A673 (cell line): ENCODE results near the gene RHOT1. TPM values are rescaled to one million over a fixed set of nuclear protein-coding genes. Genes with fewer than 3 reads are reported as not detected.

Experiments
- BruUV-seq: library from RNA; stranded (reverse); fragments of 400-500 nt; replicated peaks from 2 replicates; lab custom pipeline; 2021; lab: Mats Ljungman, UMichigan
- CTCF ChIA-PET: fragments of 300-600 bp; sonication (Branson Sonifier 250); formaldehyde crosslinking; loops from one replicate; lab custom pipeline; 2022; ENCODE audit warnings: antibody characterized with exemption; lab: Charles Lee
- POLR2A ChIA-PET: fragments of 300-600 bp; sonication (Branson Sonifier 250); formaldehyde crosslinking; loops from one replicate; lab custom pipeline; 2022; ENCODE audit warnings: antibody characterized with exemption; ENCODE audit not compliant: low non-redundant PET; lab: Charles Lee
- DNase-seq: peaks from one replicate; pipeline ENCODE4 v3.0.0-alpha.2; 2015; ENCODE audit warnings: low spot score
- H3K27ac ChIP-seq: fragments of 200-600 bp; sonication (generic); 2 replicates; pipeline ENCODE4 v1.5.1; 2016; ENCODE audit warnings: mixed run types, low read depth, mild to moderate bottlenecking, mixed read lengths, antibody characterized with exemption, low read length; ENCODE audit not compliant: poor library complexity, severe bottlenecking
- H3K27me3 ChIP-seq: fragments of 200-600 bp; sonication (generic); replicated peaks from 2 replicates; pipeline ENCODE4 v1.6.1; 2017; ENCODE audit warnings: mixed run types, low read depth, mild to moderate bottlenecking, mixed read lengths, antibody characterized with exemption, low read length; ENCODE audit not compliant: insufficient read depth, poor library complexity
- H3K36me3 ChIP-seq: fragments of 200-600 bp; sonication (generic); 2 replicates; pipeline ENCODE4 v1.6.1; 2016; ENCODE audit warnings: mixed run types, mild to moderate bottlenecking, mixed read lengths, antibody characterized with exemption, low read length; ENCODE audit not compliant: insufficient read depth, poor library complexity, severe bottlenecking
- H3K4me1 ChIP-seq: fragments of 200-600 bp; sonication (generic); 2 replicates; pipeline ENCODE4 v1.6.1; 2017; ENCODE audit warnings: mixed run types, mild to moderate bottlenecking, mixed read lengths, antibody characterized with exemption, low read length; ENCODE audit not compliant: insufficient read depth, poor library complexity, severe bottlenecking
- H3K4me3 ChIP-seq: fragments of 200-600 bp; sonication (generic); 2 replicates; pipeline ENCODE4 v1.5.1; 2016; ENCODE audit warnings: low read depth, mixed run types, mild to moderate bottlenecking, mixed read lengths, low read length; ENCODE audit not compliant: poor library complexity, severe bottlenecking
- H3K9me3 ChIP-seq: fragments of 200-600 bp; sonication (generic); 2 replicates; pipeline ENCODE4 v1.6.1; 2016; ENCODE audit warnings: mixed run types, low read depth, mild to moderate bottlenecking, mixed read lengths, antibody characterized with exemption, low read length; ENCODE audit not compliant: poor library complexity, severe bottlenecking
- EZH2 ChIP-seq: fragments of 200-600 bp; sonication (generic); IDR thresholded peaks from 2 replicates; pipeline ENCODE4 v1.6.1; 2017; ENCODE audit warnings: borderline replicate concordance, low read depth, mild to moderate bottlenecking, mixed read lengths, antibody characterized with exemption, low read length; ENCODE audit not compliant: poor library complexity, severe bottlenecking
- intact Hi-C: fragments of 100-400 bp; cut with micrococcal nuclease; formaldehyde crosslinking; loops from one replicate; pipeline ENCODE4 v1.10.0; 2022; ENCODE audit not compliant: unreplicated experiment
- total RNA-seq: library from RNA; stranded (reverse); gene quantifications from 2 replicates; pipeline ENCODE4 v1.2.3, GENCODE V29; 2021
- TF ChIP-seq, protein P1 (sequence below): fragments of 300-800, 200-600 bp; sonication (generic); conservative IDR thresholded peaks from 2 replicates; pipeline ENCODE4 v1.5.1; 2017; ENCODE audit warnings: low read depth, mild to moderate bottlenecking, antibody characterized with exemption, low read length, moderate library complexity, mixed read lengths

Gene RHOT1
- total RNA-seq, 1 experiment from 2014 or later, result 18.0 TPM

DNA sequence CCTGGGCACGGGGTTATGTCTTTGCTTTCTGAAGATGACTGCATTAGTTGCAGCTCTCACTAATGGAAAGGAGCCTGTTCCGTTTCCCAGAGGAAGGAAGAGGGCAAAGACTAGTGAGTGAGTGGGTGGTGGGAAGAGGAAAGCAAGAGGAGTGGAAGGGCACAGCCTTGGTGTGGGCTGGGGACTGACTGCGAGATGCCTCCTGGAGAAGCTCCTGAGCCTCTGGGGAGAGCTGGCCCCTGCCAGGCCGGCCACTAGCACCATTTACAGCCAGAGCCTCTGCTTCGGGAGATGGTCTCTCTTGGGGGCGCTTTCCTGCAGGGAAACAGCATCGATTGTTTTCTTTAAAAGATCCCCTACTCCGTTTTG, 122.5 kb downstream of the RHOT1 start:
- BruUV-seq, result no TSS peak
- intact Hi-C loops, result loop anchor here (2.0 kb wide), 1 partner anchor 52 kb away; no protein-coding TSS in a partner anchor
- ChIA-PET CTCF (no interaction called here), POLR2A (no interaction called here)
- Histone ChIP-seq H3K9me3 (no peaks in the 10 kb centered on the region), H3K27me3 (peaks cover 10% of the 10 kb centered on the region), H3K4me3 (no peak overlapping the region), H3K27ac (no peak overlapping the region), H3K36me3 (no peaks in the 10 kb centered on the region), H3K4me1 (no peaks in the 10 kb centered on the region)
- TF ChIP-seq EZH2, result no peak
- TF ChIP-seq, protein P1, sequence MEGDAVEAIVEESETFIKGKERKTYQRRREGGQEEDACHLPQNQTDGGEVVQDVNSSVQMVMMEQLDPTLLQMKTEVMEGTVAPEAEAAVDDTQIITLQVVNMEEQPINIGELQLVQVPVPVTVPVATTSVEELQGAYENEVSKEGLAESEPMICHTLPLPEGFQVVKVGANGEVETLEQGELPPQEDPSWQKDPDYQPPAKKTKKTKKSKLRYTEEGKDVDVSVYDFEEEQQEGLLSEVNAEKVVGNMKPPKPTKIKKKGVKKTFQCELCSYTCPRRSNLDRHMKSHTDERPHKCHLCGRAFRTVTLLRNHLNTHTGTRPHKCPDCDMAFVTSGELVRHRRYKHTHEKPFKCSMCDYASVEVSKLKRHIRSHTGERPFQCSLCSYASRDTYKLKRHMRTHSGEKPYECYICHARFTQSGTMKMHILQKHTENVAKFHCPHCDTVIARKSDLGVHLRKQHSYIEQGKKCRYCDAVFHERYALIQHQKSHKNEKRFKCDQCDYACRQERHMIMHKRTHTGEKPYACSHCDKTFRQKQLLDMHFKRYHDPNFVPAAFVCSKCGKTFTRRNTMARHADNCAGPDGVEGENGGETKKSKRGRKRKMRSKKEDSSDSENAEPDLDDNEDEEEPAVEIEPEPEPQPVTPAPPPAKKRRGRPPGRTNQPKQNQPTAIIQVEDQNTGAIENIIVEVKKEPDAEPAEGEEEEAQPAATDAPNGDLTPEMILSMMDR, result no peak
- DNase-seq, result no peak

DNA sequence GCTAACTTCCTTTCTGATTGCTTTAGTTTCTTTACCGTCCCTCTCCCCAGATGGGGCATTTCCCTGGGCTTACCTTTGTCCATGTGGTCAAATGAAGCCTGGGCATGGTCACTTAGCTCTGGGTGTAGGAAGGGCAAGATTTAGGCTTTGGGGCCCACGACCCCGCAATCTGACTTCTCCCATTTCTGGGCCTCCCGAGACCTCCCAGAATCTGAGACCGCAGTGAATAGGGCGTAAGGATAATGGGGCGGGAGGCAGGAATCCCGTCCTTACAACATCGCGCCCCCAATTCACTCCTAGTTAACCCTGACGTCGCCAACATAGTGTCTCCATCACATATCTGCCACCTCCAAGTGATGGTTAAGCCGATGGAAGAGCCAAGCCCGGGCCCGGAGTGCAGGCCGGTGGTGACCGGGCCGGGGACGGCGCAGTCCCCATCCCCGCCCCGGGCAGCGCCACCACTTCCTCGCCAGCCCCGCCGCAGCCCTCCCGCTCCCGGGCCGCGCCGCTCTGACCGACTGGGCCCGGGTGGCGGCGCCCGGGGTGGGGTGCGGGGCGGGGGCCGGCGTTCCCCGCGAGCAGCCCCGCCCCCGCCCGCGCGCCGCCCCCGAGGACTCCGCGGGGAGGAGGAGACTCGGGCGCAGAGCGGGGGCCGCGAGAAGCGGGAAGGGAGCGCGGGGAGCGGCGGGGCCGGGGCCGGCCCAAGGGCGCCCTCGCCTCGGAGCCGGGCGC, 123.1 kb downstream of the RHOT1 start, which contains the start of gene RHBDL3:
TSS of gene RHBDL3 (plus strand) at position 641 of the 732 bp plus-strand sequence. CDS start 358 bp downstream, outside the sequence.
- intact Hi-C loops, result loop anchor here (2.0 kb wide), 1 partner anchor 51 kb away; no protein-coding TSS in a partner anchor
- DNase-seq, result no peak
- Histone ChIP-seq H3K4me3 (peak within 1 kb of the TSS; percentile 43), H3K4me1 (no peaks in the 10 kb centered on the region), H3K27ac (no peak within 1 kb of the TSS), H3K27me3 (peaks cover 10% of the 10 kb centered on the region), H3K36me3 (no peaks in the 10 kb centered on the region), H3K9me3 (no peaks in the 10 kb centered on the region)
- no TSS peak for BruUV-seq
- CTCF ChIA-PET, result no interaction called here
- TF ChIP-seq, protein P1, result no peak
- no peak for TF ChIP-seq EZH2
- POLR2A ChIA-PET, result no interaction called here

DNA sequence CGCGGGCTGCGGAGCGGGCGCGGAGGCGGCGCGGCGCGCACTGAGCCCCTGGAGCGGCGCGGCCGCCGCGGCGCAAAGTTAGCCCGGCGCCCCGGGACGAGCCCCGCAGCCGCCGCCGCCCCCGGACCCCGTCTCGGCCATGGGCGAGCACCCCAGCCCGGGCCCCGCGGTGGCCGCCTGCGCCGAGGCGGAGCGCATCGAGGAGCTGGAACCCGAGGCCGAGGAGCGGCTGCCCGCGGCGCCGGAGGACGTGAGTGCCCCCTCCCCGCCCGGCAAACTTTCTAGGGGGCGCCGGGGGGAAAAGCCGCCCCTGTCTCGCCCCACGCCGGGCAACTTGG, 123.7 kb downstream of the RHOT1 start:
- intact Hi-C loops, result no loop called here
- DNase-seq, result no peak
- POLR2A ChIA-PET, result no interaction called here
- Histone ChIP-seq H3K4me3 (peak overlapping the region; percentile 43), H3K36me3 (no peaks in the 10 kb centered on the region), H3K9me3 (no peaks in the 10 kb centered on the region), H3K27ac (no peak overlapping the region), H3K4me1 (no peaks in the 10 kb centered on the region), H3K27me3 (peaks cover 10% of the 10 kb centered on the region)
- no TSS peak for BruUV-seq
- TF ChIP-seq, protein P1, result no peak
- TF ChIP-seq EZH2, result no peak
- CTCF ChIA-PET, result interaction anchor here (0.5 kb wide), 1 partner anchor 108 kb away, joined by 11 read pairs; no protein-coding TSS in a partner anchor
